NCI-H526 (cell line): Measurements from ENCODE around the gene PIN1.
A peak's percentile ranks its signal among the peaks of the same experiment; 100 is the strongest.
"Not testable (repeated sequence)": the region's sequence is repeated elsewhere in the genome, so short reads cannot be mapped to it uniquely, and the experiment has no call there.

Experiments
- DNase-seq, 2 experiments: peaks; one replicate each; lab custom pipeline; 2025; lab: John Stamatoyannopoulos, UW

Gene PIN1

DNA sequence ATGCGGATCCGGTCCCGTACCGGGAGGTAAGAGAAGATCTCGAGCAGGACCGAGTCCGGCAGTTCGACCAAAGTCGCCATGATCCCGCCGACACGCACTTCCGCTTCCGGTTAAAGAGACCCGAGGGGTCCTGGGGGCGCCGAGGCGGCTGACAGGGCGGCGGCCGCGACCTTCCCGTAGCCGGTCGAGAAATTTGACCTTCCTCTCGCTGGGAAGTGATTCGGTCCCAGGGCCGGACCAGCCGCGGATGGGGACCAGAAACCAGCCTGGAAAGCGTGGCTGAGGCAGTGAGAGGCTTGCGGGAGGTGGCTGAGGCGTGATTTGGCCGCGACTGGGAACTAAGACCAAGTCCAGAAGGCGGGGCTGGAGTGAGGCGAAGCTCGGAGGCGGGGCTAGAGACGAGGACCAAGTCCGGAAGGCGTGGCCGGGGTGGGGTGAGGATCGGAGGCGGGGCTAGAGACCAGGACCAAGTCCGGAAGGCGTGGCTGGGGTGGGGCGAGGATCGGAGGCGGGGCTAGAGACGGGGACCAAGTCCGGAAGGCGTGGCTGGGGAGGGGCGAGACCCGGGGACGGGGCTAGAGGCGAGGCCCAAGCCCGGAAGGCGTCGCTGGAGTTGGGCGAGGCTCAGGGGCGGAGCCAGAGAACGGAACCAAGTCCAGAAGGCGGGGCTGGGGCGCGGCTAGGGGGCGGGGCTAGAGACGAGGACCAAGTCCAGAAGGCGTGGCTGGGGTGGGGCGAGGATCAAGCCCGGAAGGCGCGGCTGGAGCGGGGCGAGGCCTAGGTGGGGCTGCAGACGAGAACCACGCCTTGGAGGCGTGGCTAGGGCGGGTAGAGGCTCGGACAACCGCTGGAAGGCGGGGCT lies 16.2 kb upstream of the PIN1 start, which contains the start of gene FBXL12:
Gene FBXL12, minus strand, starts transcription at position 346 of the 862 bp plus-strand sequence. Its CDS starts 266 bp downstream, at position 80.
- peak; percentile 93 to 99 for DNase-seq

DNA sequence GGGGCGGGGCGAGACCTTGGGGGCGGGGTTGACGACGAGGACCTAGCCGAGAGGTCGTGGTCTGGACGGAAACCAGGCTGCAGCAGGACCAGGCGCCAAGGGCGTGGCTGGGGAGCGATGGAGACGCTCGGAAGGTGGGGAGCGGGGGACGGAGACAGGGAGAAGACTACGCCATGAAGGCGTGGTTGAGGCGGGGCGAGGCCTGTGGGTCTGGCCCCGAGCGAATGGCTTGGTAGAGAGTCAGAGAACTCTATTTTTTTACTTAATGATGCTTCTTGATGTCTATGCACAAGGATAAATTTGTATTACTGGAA lies 15.6 kb upstream of the PIN1 start:
- no peak for DNase-seq

DNA sequence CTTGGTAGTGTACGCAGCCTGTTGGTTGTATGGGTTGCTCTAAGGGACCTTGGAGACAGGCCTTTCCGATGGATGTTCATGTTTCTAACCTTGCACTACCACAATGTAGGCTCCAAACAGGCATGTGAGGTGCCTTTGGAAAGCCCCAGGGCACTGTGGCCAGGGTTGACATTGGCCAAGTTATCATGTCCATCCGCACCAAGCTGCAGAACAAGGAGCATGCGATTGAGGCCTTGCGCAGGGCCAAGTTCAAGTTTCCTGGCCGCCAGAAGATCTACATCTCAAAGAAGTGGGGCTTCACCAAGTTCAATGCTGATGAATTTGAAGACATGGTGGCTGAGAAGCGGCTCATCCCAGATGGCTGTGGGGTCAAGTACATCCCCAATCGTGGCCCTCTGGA lies 15.1 kb upstream of the PIN1 start:
- DNase-seq = not testable (repeated sequence)

DNA sequence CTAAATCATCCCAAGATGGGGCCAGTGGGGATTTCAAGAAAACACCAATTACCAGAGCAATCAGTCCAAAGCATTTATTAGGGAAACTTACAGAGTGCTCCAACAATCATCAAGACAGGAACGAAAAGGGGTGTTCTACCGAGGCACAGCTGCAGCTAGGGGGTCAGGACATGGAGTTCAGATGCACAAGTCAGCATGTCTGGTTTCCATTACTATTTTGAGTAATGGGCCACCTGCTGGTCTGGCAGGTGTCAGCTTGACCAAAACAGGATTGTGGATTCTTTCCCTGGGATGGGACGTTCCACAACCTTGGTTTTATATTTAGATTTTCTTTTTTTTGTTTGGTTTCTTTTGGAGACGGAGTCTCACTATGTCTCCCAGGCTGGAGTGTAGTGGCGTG lies 11.3 kb upstream of the PIN1 start:
- DNase-seq = no peak

DNA sequence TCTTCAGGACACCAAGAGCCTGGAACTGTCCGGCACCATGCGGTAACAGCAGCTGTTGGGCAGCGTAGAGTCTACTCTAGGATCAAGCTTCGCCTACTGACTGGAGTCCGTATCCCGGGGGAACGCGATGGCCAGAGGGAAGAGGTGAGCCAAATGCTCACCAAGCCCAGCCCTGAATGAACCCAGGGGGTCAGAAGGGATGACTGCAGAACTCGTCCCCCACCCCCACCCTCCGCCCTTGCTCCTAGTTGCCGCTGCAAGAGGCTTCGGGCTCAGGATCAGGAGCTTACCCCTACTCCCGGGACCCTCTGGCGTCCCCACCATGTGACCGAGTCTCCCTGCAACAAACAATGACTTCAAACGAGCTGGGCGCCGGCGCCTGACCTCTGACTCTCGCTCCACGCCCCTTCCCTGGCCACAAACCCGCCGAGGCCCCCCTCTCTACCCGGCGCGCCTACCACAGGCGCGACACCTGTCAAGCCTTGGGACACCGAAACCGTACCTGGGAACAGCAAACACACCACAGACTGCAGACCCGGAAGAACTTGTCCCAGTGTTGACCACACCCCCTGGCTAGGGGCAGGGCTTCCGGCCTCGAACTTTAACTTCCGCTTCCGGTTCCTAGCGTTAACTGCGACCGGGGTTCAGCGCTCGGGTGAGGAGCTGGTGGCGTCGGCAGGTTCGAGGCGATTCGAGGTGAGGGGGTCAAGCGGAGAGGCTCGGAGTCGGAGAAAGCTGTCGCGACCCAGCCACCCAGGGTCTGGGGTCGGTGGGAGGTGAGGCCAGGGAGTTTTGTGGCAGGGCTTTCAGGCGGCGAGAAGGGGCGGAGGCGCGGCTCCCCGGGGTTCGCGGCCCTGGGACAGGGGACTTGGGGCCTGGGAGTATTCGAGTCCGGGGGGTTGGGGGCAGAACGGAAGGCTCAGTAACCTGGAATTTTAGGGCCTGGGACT lies 7.6 kb upstream of the PIN1 start, which contains the start of gene UBL5:
Gene UBL5, plus strand, starts transcription at position 630 of the 950 bp plus-strand sequence. CDS start 420 bp downstream, outside the sequence.
- DNase-seq = peak; percentile 64 to 89

DNA sequence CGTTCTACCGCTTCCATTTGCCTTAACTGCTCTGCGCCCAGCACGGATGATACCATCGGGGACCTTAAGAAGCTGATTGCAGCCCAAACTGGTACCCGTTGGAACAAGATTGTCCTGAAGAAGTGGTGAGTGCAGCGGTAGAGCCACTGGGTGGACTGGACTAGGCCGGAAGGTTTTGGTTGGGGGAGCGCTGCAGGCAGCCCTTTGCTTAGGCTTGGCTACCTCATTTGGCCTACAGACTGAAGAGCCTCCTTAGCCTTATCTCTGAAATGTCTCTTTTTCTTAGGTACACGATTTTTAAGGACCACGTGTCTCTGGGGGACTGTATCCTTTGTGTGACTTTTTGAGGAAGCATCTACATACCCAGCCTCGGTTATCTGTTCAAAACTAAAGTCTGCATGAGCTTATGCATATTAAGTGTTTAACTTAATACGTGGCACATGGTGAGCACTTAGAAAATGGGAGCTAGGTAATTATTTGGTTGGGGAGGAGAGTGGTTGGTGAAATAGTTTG lies 6.5 kb upstream of the PIN1 start:
- DNase-seq = no peak

DNA sequence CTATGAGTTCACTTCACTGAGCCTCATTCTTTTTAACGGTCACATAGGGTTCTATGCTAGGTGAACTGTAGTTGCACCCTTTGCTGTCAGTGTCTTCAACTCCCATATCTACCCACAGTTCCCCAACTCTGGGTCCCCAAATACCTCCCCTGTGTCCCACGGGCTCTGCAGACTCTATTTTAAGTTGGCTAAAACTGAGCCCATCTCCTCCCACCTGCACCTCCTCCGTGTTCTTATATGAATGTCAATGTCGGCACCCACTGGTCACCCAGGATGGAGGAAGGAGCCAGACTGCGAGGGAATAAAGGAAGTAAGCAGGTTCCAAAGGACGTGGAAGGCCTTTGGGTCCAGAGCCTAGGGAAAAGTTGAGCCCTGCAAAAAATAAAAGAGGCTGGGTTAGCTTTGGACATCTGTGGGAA lies 802 bp upstream of the PIN1 start:
- DNase-seq = no peak

DNA sequence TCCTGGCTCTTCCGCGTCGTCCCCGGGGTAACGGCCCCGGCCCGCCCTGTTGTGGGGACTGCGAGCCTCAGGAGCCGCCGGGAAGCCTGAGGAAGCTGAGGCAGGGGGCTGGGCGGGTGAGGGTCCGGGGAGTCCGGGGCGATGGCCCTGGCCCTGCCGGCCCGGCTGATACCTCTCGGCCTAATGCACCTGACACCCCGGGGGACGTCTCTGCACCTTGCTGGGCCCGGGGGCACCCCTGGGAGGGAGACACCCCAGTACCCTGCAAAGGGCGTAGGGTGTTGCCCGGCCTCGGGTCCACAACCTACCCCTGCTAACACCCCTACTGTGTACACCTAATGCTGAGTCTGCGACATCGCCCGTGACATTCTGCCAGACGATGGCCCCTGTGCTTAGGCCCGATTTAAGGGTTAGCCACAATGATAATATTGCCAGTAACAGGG lies 410 bp downstream of the PIN1 start:
- no peak for DNase-seq

DNA sequence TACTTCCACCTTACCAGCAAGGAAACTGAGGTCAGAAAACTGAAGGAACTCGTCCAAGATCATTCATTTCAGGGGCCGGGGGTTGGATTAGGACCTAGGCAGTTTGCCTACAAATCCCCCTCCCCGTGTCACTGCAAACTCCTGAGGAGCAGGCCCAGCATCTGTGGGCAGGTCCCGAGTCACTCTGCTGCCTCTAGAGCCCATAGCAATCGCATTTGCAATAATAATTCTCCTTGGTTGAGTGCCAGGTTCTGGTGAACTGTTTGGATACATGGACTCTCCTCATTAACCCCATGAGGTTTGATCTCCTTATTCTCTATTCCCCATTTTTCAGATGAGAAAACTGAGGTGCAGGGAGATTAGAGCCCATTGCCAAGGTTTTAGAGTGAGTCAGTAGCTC lies 903 bp downstream of the PIN1 start:
- no peak for DNase-seq

DNA sequence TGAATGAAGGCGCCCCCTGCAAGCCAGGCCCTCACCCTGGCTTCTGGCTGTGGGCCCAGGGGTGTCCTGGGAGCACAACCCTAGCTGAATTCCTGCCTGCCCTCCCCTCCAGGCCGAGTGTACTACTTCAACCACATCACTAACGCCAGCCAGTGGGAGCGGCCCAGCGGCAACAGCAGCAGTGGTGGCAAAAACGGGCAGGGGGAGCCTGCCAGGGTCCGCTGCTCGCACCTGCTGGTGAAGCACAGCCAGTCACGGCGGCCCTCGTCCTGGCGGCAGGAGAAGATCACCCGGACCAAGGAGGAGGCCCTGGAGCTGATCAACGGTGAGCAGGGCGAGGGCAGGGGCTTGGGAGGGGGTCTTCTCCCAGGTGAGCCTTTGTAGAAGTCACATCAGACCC lies 3.2 kb downstream of the PIN1 start:
- no peak for DNase-seq

DNA sequence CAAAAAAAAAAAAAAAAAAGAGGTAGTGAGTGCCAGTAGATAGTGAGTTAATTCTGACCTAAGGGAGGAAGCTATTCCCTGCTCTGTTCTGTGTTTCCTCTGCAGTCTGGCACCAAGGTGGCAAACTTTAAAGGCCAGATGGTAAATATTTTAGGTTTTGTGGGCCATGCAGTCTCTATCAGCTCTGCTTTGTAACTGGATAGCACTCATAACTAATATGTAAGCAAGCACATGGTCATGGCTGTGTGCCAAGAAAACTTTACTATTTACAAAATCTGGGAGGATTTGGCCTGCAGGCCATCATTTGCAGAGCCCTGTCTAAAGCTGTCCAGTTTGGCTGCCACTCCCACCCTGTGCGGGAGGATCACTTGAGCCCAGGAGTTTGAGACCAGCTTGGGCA lies 4.3 kb downstream of the PIN1 start:
- no peak for DNase-seq

DNA sequence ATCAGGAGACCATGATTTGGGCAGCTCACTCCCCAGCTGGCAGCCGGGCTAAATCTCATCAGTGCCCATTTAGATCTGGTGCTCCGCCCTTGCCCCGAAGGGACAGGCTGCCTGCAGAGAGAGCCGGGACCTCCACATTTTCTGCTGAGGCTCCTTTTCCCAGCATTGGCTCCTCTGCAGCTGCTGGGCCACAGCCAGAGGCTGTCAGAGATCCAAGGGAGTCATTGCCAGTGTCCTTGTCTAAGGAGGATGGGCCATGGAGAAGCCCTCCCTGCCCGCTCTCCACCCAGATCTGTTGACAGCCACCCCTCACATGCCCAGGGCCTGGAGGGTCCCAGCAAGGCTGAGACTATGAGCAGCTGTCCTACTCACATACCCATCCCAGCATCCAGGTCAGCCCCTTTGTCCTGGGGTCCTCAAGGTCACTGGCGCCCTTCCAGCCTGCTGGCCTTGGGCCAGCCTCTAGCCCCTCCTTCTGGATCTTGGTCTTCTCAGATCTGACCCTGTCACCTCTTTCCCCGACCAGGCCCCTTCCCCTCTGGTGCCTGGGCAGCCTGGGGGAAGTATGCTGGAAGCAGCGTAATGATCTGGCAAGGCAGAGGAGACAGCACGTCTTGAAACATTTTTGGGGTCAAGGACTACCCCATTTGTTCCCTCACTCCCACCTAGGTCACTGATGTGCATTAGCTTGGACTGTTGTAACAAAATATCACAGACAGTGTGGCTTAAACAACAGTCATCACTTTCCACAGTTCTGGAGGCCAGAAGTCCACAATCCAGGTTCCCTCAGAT lies 7.9 kb downstream of the PIN1 start:
- no peak for DNase-seq

DNA sequence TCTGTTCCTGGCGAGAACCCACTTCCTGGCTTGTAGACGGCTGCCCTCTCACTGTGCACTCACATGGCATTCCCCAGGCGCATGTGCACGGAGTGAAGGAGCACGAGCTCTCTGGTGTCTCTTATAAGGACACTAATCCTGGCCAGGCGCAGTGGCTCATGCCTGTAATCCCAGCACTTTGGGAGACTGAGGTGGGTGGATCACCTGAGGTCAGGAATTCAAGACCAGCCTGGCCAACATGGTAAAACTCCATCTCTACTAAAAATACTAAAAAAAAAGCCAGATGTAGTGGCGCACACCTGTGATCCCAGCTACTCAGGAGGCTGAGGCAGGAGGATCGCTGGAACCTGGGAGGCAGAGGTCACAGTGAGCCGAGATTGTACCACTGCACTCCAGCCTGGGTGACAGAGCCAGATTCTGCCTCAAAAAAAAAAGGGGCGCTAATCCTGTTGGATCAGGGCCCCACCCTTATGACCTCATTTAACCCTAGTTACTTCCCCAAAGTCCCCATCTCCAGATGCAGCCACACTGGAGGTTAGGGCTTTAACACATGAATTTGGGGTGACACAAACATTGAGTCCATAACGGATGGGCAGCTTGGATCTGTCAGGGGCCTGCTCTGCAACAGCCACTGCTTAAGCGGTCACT lies 8.6 kb downstream of the PIN1 start:
- DNase-seq = not testable (repeated sequence)

DNA sequence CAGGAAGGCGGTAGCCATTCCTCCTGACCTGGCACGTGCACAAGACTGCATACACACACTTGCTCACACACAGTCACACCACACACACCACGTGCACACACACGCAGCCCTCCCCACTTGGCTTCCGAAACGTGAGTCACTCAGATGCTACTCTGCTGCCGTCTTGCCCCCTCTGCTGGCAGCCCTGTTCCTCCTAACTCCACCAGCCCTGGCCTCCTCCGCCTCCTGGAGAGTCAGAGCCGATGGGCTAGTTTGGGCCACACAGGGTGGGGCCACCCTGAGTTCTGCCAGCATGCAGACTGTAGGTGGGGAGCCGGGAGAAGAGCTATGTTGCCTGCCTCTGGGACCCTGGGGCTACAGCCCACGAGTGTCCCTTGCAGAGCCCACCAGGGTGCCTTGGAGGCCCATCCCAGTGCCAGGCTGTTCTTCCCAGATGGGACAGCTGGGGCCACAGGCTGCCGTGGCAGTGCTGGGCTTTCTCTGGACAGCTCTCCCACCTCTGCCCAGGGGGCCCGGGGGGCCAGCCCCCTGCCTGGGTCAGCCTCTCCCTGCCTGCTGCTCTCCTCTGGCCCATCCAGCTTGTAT lies 12.1 kb downstream of the PIN1 start:
- peak in 1 of 2 experiments; percentile 15 for DNase-seq

DNA sequence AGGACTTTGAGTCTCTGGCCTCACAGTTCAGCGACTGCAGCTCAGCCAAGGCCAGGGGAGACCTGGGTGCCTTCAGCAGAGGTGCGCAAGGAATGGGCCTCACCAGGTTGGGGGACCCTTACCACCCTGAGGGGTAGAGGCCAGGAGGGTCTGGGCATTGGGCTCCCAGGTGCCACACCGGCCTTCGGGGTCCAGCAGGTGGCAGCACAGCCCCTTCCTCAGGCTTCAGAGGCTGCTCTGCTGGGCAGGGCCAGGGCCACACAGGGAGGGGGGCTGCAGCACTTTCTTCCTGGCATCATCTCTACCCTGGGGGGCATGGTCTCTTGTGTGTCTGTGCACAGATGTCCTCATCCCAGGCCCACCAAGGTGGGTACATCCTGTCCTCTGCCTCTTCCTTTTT lies 12.9 kb downstream of the PIN1 start:
- DNase-seq = no peak

DNA sequence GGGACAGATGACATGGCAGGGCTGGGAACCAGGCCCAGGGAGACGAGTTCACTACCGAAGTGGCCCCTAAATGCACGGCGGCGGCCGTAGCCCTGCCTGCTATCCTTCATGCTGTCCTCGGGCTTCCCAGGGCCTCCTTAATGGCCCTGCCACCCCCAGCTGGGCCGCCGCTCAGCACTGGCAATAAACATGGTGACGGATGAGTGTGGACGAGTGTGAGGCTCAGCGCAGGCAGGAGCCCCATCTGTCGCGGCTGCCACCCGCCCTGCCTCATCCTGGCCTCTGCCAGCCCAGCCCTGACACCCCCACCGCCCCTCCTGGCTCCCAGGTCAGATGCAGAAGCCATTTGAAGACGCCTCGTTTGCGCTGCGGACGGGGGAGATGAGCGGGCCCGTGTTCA lies 13.6 kb downstream of the PIN1 start:
- no peak for DNase-seq

DNA sequence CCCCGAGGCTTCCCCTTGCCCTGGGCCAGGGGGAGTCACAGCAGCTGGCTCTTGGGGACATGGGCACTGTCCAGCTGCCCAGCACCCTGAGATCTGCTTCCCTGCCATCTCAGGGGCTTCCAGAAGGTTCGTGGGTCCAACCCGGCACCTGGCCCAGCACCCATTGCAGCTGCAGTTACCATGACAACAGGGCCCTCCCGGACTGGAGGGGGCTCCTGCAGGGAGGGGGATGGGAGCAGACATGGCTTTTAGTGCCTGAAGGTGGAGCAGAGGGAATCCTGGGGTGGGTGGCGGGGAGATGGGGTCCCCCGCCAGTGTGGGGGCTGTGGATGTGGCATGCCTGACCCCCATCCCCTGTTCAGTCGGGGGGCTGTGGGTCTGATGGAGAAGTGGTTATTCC lies 14.7 kb downstream of the PIN1 start:
- no peak for DNase-seq

DNA sequence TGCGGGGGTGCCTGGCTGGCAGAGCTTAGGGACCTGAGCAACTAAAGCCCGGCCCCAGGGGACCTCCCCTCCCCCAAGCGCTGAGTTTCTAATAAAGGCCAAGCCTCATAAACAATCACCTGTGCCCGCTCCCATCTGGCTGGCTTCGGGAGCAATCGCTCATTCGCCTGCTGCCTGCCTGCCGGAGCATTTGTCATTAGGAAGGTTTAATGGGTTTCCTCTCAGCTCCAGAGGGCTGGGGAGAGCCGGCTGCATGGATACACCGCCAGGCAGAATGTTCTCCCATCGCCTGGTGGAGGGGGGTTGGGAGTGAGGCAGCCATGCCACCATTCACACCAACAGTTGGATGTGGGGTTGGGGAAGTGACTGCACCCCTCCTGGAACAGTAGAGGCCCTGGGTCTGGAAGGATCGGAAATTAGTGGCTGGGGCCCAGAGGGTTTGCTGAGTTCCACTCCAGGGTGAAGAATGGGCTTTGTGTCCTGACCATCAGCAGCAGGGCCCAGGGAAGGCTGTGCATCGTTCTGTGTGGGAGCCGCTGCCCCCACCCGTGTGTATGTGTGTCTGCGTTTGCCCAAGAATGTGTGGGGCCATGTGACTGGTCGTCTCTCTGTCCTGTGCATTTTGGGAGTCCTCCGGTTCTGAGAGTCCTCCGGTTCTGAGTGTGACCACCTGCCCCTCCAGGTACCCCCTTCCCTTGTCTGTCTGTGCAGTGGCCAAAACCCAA lies 15.3 kb downstream of the PIN1 start:
- DNase-seq = peak in 1 of 2 experiments; percentile 32

DNA sequence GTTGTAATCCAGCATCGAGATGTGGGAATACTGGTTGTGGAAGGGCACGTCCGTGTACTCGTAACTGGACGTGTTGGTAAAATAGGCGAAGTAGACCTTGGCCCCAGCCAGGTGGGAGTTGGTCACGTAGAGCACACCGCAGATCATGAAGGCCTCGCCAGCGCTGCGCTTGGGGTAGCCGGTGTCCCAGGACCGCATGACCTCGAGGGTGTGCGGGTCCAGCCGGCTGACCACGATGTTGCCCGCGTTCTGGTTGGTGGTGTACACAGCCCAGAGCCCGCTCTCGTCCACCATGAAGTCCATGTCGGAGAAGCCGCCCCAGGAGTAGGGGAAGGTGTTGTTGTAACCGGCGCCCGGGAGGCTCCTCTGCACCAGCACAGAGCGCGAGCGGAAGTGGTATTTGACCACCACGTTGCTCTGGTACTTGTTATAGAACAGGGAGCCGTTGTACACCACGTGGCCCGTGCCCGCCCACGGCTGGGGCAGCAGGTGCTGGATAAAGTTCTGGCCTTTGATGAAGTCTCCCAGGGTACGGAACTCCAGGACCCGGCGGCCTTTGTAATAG lies 19.2 kb downstream of the PIN1 start:
- no peak for DNase-seq

DNA sequence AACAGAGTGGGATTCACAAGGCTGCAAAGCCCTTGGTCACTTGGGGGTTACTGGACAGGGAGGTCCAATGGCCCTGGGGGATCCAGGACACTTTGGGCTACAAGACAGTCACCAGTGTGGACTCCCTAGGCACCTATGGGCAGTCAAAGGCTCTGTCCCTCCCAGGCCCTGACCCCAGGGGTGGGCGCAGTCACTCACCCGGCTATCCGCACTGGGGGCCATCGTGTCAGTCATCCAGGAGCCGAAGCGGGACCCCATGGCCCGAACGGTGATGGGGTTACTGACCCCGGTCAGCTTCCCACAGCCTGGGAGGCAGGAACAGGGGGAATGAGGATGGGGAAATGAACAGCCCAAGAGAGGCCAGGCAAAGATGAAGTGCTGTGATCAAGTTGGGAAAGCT lies 21.5 kb downstream of the PIN1 start:
- DNase-seq = no peak
